ENCODE measurements around the gene CTDSPL2. TPM values are rescaled to one million over a fixed set of nuclear protein-coding genes. Genes with fewer than 3 reads are reported as not detected.

Gene CTDSPL2
- total RNA-seq, 1 donor from 2014 or later = 40.4 TPM

DNA sequence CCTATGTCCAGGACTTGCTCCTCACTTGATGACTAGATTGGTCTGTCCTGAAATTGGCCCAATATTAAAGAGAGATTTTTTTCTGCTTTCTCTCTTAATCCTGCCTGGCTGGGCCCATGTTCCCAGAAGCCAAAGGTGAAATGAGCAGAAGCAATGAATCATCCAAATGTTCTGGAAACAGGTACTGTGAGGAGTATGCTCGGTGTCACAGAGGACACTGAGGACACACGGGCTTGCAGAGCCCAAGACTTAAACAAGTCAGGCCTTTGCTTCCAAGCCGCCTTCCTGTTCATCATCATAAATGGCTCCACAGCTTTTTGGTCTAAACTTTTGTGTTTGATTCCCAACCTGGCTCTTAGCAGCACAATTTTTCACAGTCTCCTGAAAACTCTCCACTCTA is 140.9 kb downstream of the CTDSPL2 start:
- Histone ChIP-seq H4K20me1 (ENCODE audit: insufficient read depth, low read length) (peaks cover under 1% of the 10 kb centered on the region), H3K4me1 (ENCODE audit: insufficient read depth, low read length) (no peaks in the 10 kb centered on the region), H3K4me2 (ENCODE audit: low read length) (no peak overlapping the region), H3K27me3 (ENCODE audit: insufficient read depth, low read length) (no peaks in the 10 kb centered on the region), H3K9me3 (ENCODE audit: insufficient read depth, low read depth, low read length) (peaks cover 7% of the 10 kb centered on the region), H3K36me3 (ENCODE audit: insufficient read depth, low read length) (peaks cover 39% of the 10 kb centered on the region), H3K9ac (ENCODE audit: low read length) (no peak overlapping the region), H3K27ac (ENCODE audit: low read depth, low read length) (no peak overlapping the region), H2AFZ (ENCODE audit: low read depth, low read length) (no peak overlapping the region), H3K79me2 (ENCODE audit: insufficient read depth, low read length) (no peaks in the 10 kb centered on the region), H3K4me3 (ENCODE audit: insufficient read depth, low read depth, low read length) (no peak overlapping the region)
- H3K4me1 Mint-ChIP-seq (ENCODE audit: low read depth, unreplicated experiment) = peaks cover 7% of the 10 kb centered on the region
- peaks cover 33% of the 10 kb centered on the region for H3K36me3 Mint-ChIP-seq (ENCODE audit: low read depth, unreplicated experiment)
- no peak for DNase-seq (ENCODE audit: low read depth)
- H3K27me3 Mint-ChIP-seq (ENCODE audit: low read depth, unreplicated experiment) = no peaks in the 10 kb centered on the region
- H3K27ac Mint-ChIP-seq (ENCODE audit: unreplicated experiment) = no peak overlapping the region
- H3K9me3 Mint-ChIP-seq (ENCODE audit: unreplicated experiment) = peaks cover 10% of the 10 kb centered on the region
- no peak for TF ChIP-seq EZH2 (IDR thresholded peaks at IDR 0.05; ENCODE audit: insufficient read depth, low read length)
- TF ChIP-seq, protein P1, sequence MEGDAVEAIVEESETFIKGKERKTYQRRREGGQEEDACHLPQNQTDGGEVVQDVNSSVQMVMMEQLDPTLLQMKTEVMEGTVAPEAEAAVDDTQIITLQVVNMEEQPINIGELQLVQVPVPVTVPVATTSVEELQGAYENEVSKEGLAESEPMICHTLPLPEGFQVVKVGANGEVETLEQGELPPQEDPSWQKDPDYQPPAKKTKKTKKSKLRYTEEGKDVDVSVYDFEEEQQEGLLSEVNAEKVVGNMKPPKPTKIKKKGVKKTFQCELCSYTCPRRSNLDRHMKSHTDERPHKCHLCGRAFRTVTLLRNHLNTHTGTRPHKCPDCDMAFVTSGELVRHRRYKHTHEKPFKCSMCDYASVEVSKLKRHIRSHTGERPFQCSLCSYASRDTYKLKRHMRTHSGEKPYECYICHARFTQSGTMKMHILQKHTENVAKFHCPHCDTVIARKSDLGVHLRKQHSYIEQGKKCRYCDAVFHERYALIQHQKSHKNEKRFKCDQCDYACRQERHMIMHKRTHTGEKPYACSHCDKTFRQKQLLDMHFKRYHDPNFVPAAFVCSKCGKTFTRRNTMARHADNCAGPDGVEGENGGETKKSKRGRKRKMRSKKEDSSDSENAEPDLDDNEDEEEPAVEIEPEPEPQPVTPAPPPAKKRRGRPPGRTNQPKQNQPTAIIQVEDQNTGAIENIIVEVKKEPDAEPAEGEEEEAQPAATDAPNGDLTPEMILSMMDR (IDR thresholded peaks at IDR 0.05; ENCODE audit: insufficient read depth, low read depth, low read length) = no peak
- no peak for FAIRE-seq
- H3K4me3 Mint-ChIP-seq (ENCODE audit: unreplicated experiment) = no peak overlapping the region

DNA sequence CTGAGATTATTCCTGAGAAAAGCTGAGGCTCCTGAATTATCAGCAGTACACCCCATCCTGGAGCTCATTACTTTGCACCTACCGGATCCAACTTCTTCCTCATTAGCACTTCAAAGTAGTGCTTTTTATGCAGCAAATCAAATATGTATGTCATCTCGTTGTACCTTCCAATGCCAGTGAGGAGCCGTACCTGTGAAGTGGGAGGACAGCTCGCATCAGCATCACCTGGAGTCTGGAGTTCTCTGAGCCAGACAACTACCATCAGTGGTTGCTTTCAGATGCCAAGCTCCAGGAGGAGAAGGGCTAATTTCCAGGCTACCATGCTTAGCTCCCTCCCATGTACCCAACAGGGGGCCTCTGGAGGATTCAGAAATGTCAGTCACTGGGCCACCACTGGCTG is 141.9 kb downstream of the CTDSPL2 start:
- no peaks in the 10 kb centered on the region for H3K27me3 Mint-ChIP-seq (ENCODE audit: low read depth, unreplicated experiment)
- Histone ChIP-seq H2AFZ (ENCODE audit: low read depth, low read length) (no peak overlapping the region), H3K4me1 (ENCODE audit: insufficient read depth, low read length) (no peaks in the 10 kb centered on the region), H4K20me1 (ENCODE audit: insufficient read depth, low read length) (no peaks in the 10 kb centered on the region), H3K9me3 (ENCODE audit: insufficient read depth, low read depth, low read length) (peaks cover 7% of the 10 kb centered on the region), H3K9ac (ENCODE audit: low read length) (no peak overlapping the region), H3K36me3 (ENCODE audit: insufficient read depth, low read length) (peaks cover 30% of the 10 kb centered on the region), H3K27me3 (ENCODE audit: insufficient read depth, low read length) (no peaks in the 10 kb centered on the region), H3K4me2 (ENCODE audit: low read length) (no peak overlapping the region), H3K27ac (ENCODE audit: low read depth, low read length) (no peak overlapping the region), H3K79me2 (ENCODE audit: insufficient read depth, low read length) (no peaks in the 10 kb centered on the region), H3K4me3 (ENCODE audit: insufficient read depth, low read depth, low read length) (no peak overlapping the region)
- FAIRE-seq (no peak), DNase-seq (ENCODE audit: low read depth) (no peak)
- no peak for TF ChIP-seq EZH2 (IDR thresholded peaks at IDR 0.05; ENCODE audit: insufficient read depth, low read length)
- TF ChIP-seq, protein P1 (IDR thresholded peaks at IDR 0.05; ENCODE audit: insufficient read depth, low read depth, low read length) = no peak
- H3K4me1 Mint-ChIP-seq (ENCODE audit: low read depth, unreplicated experiment) = peaks cover 7% of the 10 kb centered on the region
- peaks cover 25% of the 10 kb centered on the region for H3K36me3 Mint-ChIP-seq (ENCODE audit: low read depth, unreplicated experiment)
- H3K27ac Mint-ChIP-seq (ENCODE audit: unreplicated experiment) = no peak overlapping the region
- no peak overlapping the region for H3K4me3 Mint-ChIP-seq (ENCODE audit: unreplicated experiment)
- peaks cover 8% of the 10 kb centered on the region for H3K9me3 Mint-ChIP-seq (ENCODE audit: unreplicated experiment)

DNA sequence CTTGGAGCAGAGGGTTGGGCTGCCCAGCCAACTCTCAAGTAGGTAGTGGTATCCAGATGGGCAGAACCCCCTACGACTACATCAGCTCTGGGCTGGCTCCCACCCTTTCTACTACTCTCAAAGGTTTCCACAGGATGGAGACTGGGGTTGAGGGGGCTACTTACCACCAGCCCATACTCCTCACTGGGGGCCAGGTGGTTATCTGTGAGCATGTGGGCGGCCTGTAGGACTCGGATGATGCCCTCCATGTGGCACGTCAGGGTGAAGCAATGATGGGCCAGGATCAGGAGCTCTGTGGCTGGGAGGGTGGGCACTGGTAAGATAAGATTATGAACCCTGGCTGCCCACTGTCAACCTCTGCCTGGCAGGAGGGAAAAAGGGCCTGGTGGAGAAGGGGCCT is 142.9 kb downstream of the CTDSPL2 start:
- peaks cover 22% of the 10 kb centered on the region for H3K36me3 ChIP-seq (ENCODE audit: insufficient read depth, low read length)
- H3K4me1 Mint-ChIP-seq (ENCODE audit: low read depth, unreplicated experiment) = peaks cover 7% of the 10 kb centered on the region
- no peak for DNase-seq (ENCODE audit: low read depth)
- no peak overlapping the region for H3K4me3 Mint-ChIP-seq (ENCODE audit: unreplicated experiment)
- no peak overlapping the region for H2AFZ ChIP-seq (ENCODE audit: low read depth, low read length)
- H3K36me3 Mint-ChIP-seq (ENCODE audit: low read depth, unreplicated experiment) = peaks cover 18% of the 10 kb centered on the region
- no peak for TF ChIP-seq EZH2 (IDR thresholded peaks at IDR 0.05; ENCODE audit: insufficient read depth, low read length)
- TF ChIP-seq, protein P1 (IDR thresholded peaks at IDR 0.05; ENCODE audit: insufficient read depth, low read depth, low read length) = no peak
- no peak overlapping the region for H3K9ac ChIP-seq (ENCODE audit: low read length)
- FAIRE-seq = no peak
- H3K27ac ChIP-seq (ENCODE audit: low read depth, low read length) = no peak overlapping the region
- peak overlapping the region; percentile 53 for H3K27ac Mint-ChIP-seq (ENCODE audit: unreplicated experiment)
- no peaks in the 10 kb centered on the region for H3K79me2 ChIP-seq (ENCODE audit: insufficient read depth, low read length)
- peaks cover under 1% of the 10 kb centered on the region for H3K9me3 ChIP-seq (ENCODE audit: insufficient read depth, low read depth, low read length)
- no peaks in the 10 kb centered on the region for H3K27me3 ChIP-seq (ENCODE audit: insufficient read depth, low read length)
- H3K9me3 Mint-ChIP-seq (ENCODE audit: unreplicated experiment) = no peaks in the 10 kb centered on the region
- no peak overlapping the region for H3K4me3 ChIP-seq (ENCODE audit: insufficient read depth, low read depth, low read length)
- no peaks in the 10 kb centered on the region for H4K20me1 ChIP-seq (ENCODE audit: insufficient read depth, low read length)
- no peaks in the 10 kb centered on the region for H3K27me3 Mint-ChIP-seq (ENCODE audit: low read depth, unreplicated experiment)
- no peaks in the 10 kb centered on the region for H3K4me1 ChIP-seq (ENCODE audit: insufficient read depth, low read length)
- H3K4me2 ChIP-seq (ENCODE audit: low read length) = no peak overlapping the region
